MCF 10A (cell line): ENCODE data around the gene SLIT3. TPM values are rescaled to one million over a fixed set of nuclear protein-coding genes. Genes with fewer than 3 reads are reported as not detected.

Experiments used
- BruUV-seq: library from RNA; stranded (reverse); fragments of 400-500 nt; replicated peaks from 2 replicates; lab custom pipeline; 2021; lab: Mats Ljungman, UMichigan
- CTCF ChIA-PET: fragments of 300-600 bp; sonication (Branson Sonifier 250); formaldehyde crosslinking; extraction: SDS; loops from one replicate; lab custom pipeline; 2021; ENCODE audit warnings: antibody characterized with exemption, inconsistent platforms; lab: Yijun Ruan, JAX
- POLR2A ChIA-PET: fragments of 300-600, 350-650 bp; sonication (Branson Sonifier 250); formaldehyde crosslinking; extraction: SDS; loops from one replicate; lab custom pipeline; 2020; ENCODE audit warnings: antibody characterized with exemption, inconsistent platforms; lab: Yijun Ruan, JAX
- DNase-seq: peaks from one replicate; pipeline ENCODE4 v3.0.0-alpha.2; 2018; ENCODE audit not compliant: unreplicated experiment
- H3K27ac Mint-ChIP-seq: one replicate; pipeline ENCODE4 v1.8.0; 2022; ENCODE audit warnings: mild to moderate bottlenecking, low read depth, mixed read lengths; ENCODE audit not compliant: unreplicated experiment
- H3K27me3 Mint-ChIP-seq: one replicate; pipeline ENCODE4 v1.8.0; 2022; ENCODE audit warnings: mixed read lengths; ENCODE audit not compliant: insufficient read depth, unreplicated experiment
- H3K36me3 Mint-ChIP-seq: one replicate; pipeline ENCODE4 v1.8.0; 2022; ENCODE audit warnings: mild to moderate bottlenecking, moderate library complexity, mixed read lengths; ENCODE audit not compliant: insufficient read depth, unreplicated experiment
- H3K4me1 Mint-ChIP-seq: one replicate; pipeline ENCODE4 v1.8.0; 2022; ENCODE audit warnings: mixed read lengths; ENCODE audit not compliant: insufficient read depth, unreplicated experiment
- H3K4me3 Mint-ChIP-seq: one replicate; pipeline ENCODE4 v1.8.0; 2022; ENCODE audit warnings: mild to moderate bottlenecking, moderate library complexity, mixed read lengths; ENCODE audit not compliant: unreplicated experiment
- H3K9me3 Mint-ChIP-seq: one replicate; pipeline ENCODE4 v1.8.0; 2022; ENCODE audit warnings: mixed read lengths; ENCODE audit not compliant: unreplicated experiment
- CTCF ChIP-seq: fragments of 200-600 bp; IDR thresholded peaks from one replicate; pipeline ENCODE4 v1.8.0; 2022; ENCODE audit warnings: antibody characterized with exemption, mild to moderate bottlenecking; ENCODE audit not compliant: unreplicated experiment
- intact Hi-C: fragments of 100-400 bp; cut with micrococcal nuclease; formaldehyde crosslinking; loops from 2 replicates; pipeline ENCODE4 v1.14.1; 2022
- total RNA-seq: library from RNA; stranded (reverse); gene quantifications from 2 replicates; pipeline ENCODE4 v1.2.3, GENCODE V29; 2022

Gene SLIT3
- total RNA-seq, 1 experiment from 2014 or later: 0.89 TPM

GRCh38 chr5:168910874-168911273 is 390.1 kb downstream of the SLIT3 start:
- ChIA-PET CTCF (interaction anchor here (0.6 to 1.4 kb wide), 3 partner anchors 40 to 426 kb away, joined by 3 to 5 read pairs (median 4); no protein-coding TSS in a partner anchor), POLR2A (no interaction called here)
- no peaks in the 10 kb centered on the region for H3K9me3 Mint-ChIP-seq
- H3K27me3 Mint-ChIP-seq: peaks cover 12% of the 10 kb centered on the region
- H3K4me3 Mint-ChIP-seq: no peak overlapping the region
- TF ChIP-seq CTCF: no peak
- intact Hi-C loops: no loop called here
- H3K4me1 Mint-ChIP-seq: peaks cover 6% of the 10 kb centered on the region
- no peak for DNase-seq
- no peak overlapping the region for H3K27ac Mint-ChIP-seq
- H3K36me3 Mint-ChIP-seq: no peaks in the 10 kb centered on the region
- BruUV-seq: no TSS peak

GRCh38 chr5:168908207-168908606 is 392.7 kb downstream of the SLIT3 start:
- Mint-ChIP-seq H3K9me3 (no peaks in the 10 kb centered on the region), H3K4me1 (peaks cover 6% of the 10 kb centered on the region), H3K36me3 (no peaks in the 10 kb centered on the region), H3K4me3 (no peak overlapping the region), H3K27ac (no peak overlapping the region), H3K27me3 (peaks cover 11% of the 10 kb centered on the region)
- intact Hi-C loops: no loop called here
- no TSS peak for BruUV-seq
- ChIA-PET POLR2A (no interaction called here), CTCF (no interaction called here)
- no peak for TF ChIP-seq CTCF
- peak; percentile 35 for DNase-seq

DNA sequence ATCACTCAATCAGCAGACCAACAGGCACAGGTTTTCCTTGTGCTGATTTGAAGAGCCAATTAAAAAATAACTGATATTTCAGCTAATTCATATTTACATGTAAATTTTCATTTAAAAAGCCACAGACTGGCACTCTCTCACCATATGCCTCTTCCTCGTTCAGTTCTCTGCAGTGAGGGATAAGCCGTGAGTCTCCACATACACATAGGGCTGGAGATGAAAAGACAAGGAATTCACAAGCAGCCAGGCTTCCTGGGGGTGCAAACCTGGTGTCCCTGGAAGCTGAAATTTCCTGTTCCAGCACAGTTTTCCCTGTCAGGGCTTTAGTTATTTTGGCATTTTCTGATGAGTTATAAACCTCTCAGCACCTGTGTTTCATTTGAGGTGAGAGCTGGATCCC is 397.9 kb downstream of the SLIT3 start:
- TF ChIP-seq CTCF: no peak
- CTCF ChIA-PET: interaction anchor here (0.6 kb wide), 1 partner anchor 1517 kb away, joined by 3 read pairs; no protein-coding TSS in a partner anchor
- Mint-ChIP-seq H3K4me1 (peaks cover 2% of the 10 kb centered on the region), H3K4me3 (no peak overlapping the region), H3K9me3 (no peaks in the 10 kb centered on the region), H3K27ac (no peak overlapping the region), H3K27me3 (peaks cover 6% of the 10 kb centered on the region), H3K36me3 (no peaks in the 10 kb centered on the region)
- intact Hi-C loops: no loop called here
- DNase-seq: no peak
- BruUV-seq: no TSS peak
- POLR2A ChIA-PET: no interaction called here

GRCh38 chr5:168899673-168900072 is 401.3 kb downstream of the SLIT3 start:
- Mint-ChIP-seq H3K4me3 (no peak overlapping the region), H3K9me3 (no peaks in the 10 kb centered on the region), H3K36me3 (no peaks in the 10 kb centered on the region), H3K4me1 (no peaks in the 10 kb centered on the region), H3K27ac (no peak overlapping the region), H3K27me3 (peaks cover 27% of the 10 kb centered on the region)
- TF ChIP-seq CTCF: no peak
- BruUV-seq: no TSS peak
- ChIA-PET CTCF (no interaction called here), POLR2A (no interaction called here)
- DNase-seq: no peak
- intact Hi-C loops: no loop called here
